ENCODE results near the gene MEIS2. TPM values are rescaled to one million over a fixed set of nuclear protein-coding genes. Genes with fewer than 3 reads are reported as not detected.

MEIS2 gene
- polyA plus RNA-seq, 1 donor from 2014 or later: 825 TPM

- H3K9ac ChIP-seq (ENCODE audit: low read length): no peak overlapping the region
Observed at GRCh38 chr15:36970522-36970921, 129.8 kb downstream of the MEIS2 start.

GRCh38 chr15:36967929-36968328, 132.4 kb downstream of the MEIS2 start:
- H3K9me2 ChIP-seq (ENCODE audit: insufficient read depth, low read length): no peaks in the 10 kb centered on the region
- H3K9ac ChIP-seq (ENCODE audit: low read length): no peak overlapping the region
- peaks cover 72% of the 10 kb centered on the region for H3K79me2 ChIP-seq (replicated peaks; ENCODE audit: insufficient read depth, low read length)
- no peaks in the 10 kb centered on the region for H3K27me3 ChIP-seq (ENCODE audit: insufficient read depth, low read depth, low read length)
- H3K27ac ChIP-seq (ENCODE audit: low read length): no peak overlapping the region
- peaks cover 7% of the 10 kb centered on the region for H3F3A ChIP-seq (ENCODE audit: insufficient read depth, low read length, poor library complexity, severe bottlenecking)
- no peaks in the 10 kb centered on the region for H3K36me3 ChIP-seq (ENCODE audit: insufficient read depth, low read length)
- no peaks in the 10 kb centered on the region for H3K9me3 ChIP-seq (ENCODE audit: low read length)
- no peak overlapping the region for H3K4me3 ChIP-seq (ENCODE audit: low read length)
- no peak overlapping the region for H2AFZ ChIP-seq (ENCODE audit: low read depth, low read length)
- TF ChIP-seq MXI1 (conservative IDR thresholded peaks at IDR 0.05; ENCODE audit: poor library complexity, severe bottlenecking) (no peak), REST (IDR thresholded peaks at IDR 0.05; ENCODE audit: borderline replicate concordance) (no peak), EZH2 (IDR thresholded peaks at IDR 0.05; ENCODE audit: borderline replicate concordance, insufficient read depth, low read length, poor library complexity, severe bottlenecking) (no peak), SMC3 (conservative IDR thresholded peaks at IDR 0.05; ENCODE audit: poor library complexity) (no peak), TAF1 (IDR thresholded peaks at IDR 0.05; ENCODE audit: low read depth) (no peak), EP300 (conservative IDR thresholded peaks at IDR 0.05; ENCODE audit: poor library complexity, severe bottlenecking) (no peak), POLR2AphosphoS5 (IDR thresholded peaks at IDR 0.05) (no peak), RAD21 (conservative IDR thresholded peaks at IDR 0.05) (no peak), CTCF (IDR thresholded peaks at IDR 0.05; ENCODE audit: poor library complexity, severe bottlenecking) (no peak)
- H3K4me2 ChIP-seq (ENCODE audit: low read length): no peak overlapping the region
- peaks cover 52% of the 10 kb centered on the region for H4K20me1 ChIP-seq (ENCODE audit: insufficient read depth)

More at GRCh38 chr15:36970522-36970921, 129.8 kb downstream of the MEIS2 start:
- TF ChIP-seq CTCF (IDR thresholded peaks at IDR 0.05; ENCODE audit: poor library complexity, severe bottlenecking) (no peak), SMC3 (conservative IDR thresholded peaks at IDR 0.05; ENCODE audit: poor library complexity) (no peak)
- H3K36me3 ChIP-seq (ENCODE audit: insufficient read depth, low read length): no peaks in the 10 kb centered on the region
- H2AFZ ChIP-seq (ENCODE audit: low read depth, low read length): no peak overlapping the region
- peaks cover 53% of the 10 kb centered on the region for H4K20me1 ChIP-seq (ENCODE audit: insufficient read depth)
- H3K79me2 ChIP-seq (replicated peaks; ENCODE audit: insufficient read depth, low read length): peaks cover 65% of the 10 kb centered on the region
- no peaks in the 10 kb centered on the region for H3K9me3 ChIP-seq (ENCODE audit: low read length)
- no peak overlapping the region for H3K4me3 ChIP-seq (ENCODE audit: low read length)
- no peaks in the 10 kb centered on the region for H3K27me3 ChIP-seq (ENCODE audit: insufficient read depth, low read depth, low read length)
- H3K9me2 ChIP-seq (ENCODE audit: insufficient read depth, low read length): no peaks in the 10 kb centered on the region
- peaks cover 3% of the 10 kb centered on the region for H3F3A ChIP-seq (ENCODE audit: insufficient read depth, low read length, poor library complexity, severe bottlenecking)
- no peak overlapping the region for H3K4me2 ChIP-seq (ENCODE audit: low read length)
- no peak overlapping the region for H3K27ac ChIP-seq (ENCODE audit: low read length)
